ENCODE results near the gene CTRB2.
"Not testable (repeated sequence)": the region's sequence is repeated elsewhere in the genome, so short reads cannot be mapped to it uniquely, and the experiment has no call there.

CTRB2 gene

GRCh38 chr16:75206749-75207451, at the start of gene CTRB2:
CTRB2 (minus strand) TSS chr16:75207161; CDS start chr16:75207141, 20 bp downstream.
- no peak for DNase-seq

- no peak for DNase-seq
These were observed 49.2 kb upstream of the CTRB2 start for GRCh38 chr16:75256059-75256571.

DNA sequence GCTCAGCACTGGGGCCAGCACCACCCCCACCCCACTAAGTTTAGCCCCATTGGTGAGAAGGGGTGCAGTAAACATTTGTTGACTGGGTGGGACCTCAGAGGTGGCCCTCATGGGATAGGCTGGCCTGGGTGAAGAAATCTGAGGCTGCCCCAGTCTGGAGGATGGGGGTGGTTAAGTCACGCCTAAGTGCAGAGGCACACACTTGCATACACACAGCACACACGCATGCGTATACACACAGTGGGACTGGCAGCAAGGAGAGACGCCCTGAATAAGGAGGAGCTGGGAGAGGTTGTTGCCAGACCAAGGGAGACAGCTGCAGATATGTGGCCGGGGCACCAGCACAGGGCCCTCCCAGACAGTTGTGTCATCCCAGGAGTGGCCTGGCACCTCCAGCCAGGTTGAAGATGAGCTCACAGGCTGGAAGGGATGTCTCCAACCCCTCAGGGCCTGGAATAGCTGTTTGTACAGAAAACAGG, 47.4 kb upstream of the CTRB2 start:
- DNase-seq: no peak

- DNase-seq: no peak
These were observed 46.3 kb upstream of the CTRB2 start for GRCh38 chr16:75252946-75253911.

DNA sequence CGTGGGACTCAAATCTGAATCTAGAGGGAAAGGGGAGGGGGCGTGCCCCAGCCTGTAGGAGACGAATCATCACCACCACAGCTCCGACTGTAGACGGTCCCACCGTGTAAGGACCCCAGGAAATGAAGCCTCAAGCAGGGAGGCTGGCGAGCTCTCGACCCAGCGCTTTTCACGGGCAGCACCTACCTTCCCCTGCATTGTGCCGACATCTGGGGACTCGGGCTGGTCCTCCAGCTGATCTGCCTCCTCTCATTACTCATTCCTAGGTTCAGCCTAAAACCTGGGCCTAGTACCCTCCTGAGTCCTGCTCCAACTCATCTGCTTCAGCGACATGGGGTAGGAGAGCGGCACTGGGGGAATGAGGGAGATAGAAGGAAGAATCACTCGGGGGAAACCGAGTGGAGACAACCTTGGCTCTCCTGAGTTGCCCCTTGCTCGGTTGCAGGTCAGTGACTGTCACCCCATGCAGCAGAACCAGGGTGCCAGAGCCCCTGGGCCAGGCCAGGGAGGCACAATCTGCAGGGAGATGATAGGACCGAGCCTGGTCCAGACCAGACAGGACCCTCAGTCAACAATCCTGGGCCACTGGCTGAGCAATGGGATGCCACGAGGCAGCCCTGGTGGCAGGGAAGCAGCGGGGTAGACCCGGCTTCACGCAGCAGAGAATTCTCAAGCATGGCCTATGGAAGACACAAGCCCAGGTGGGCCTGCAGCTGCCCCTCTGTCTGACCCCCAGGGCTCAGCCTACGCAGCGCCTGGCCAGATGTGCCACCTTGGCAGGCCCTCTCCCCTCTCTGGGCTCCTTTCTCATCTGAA, 45.3 kb upstream of the CTRB2 start:
- DNase-seq: no peak

DNA sequence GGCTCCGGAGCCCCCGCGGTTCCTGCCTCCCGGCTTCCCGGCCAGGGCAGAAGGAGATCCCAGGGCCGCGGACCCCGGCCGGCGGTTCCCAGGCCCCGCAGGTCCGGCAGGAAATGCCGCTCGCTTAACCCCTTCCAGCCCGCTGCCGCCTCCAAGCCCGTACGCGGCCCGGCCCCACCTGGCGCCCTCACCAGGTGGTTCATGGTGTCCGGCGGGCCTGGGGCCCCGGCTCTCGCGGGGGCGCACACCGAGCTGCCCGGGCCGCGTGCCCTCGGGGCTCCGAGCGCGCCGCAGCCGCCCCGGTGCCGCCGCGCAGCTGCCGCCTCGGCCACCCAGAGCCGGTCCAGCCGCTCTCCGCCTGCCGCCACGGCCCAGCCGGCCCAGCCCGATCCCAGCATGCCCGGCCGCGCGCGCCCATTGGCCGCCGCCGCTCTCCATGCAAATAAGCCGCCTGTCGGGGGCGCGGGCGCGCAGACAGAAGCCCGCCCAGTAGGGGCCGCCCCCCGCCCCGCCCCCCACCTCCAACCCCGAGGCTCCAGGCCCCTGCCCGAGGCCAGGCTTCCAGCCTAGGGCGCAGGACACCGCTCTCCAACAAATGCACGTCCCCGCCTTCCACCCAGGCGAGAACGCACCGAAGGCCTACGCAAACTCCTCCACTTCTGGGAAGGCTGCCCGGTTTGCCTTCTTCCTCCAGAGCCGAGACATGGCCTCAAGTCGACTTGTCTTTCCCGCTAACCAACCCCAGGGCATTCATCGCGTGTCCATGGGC, 44.5 kb upstream of the CTRB2 start, which contains the start of gene BCAR1:
TSS of gene BCAR1 (minus strand) at position 345 of the 769 bp plus-strand sequence. CDS start at position 203, 142 bp downstream.
- DNase-seq: no peak

- DNase-seq: no peak
These were observed 43.9 kb upstream of the CTRB2 start for GRCh38 chr16:75250809-75251279.

- DNase-seq: no peak
These were observed 43.3 kb upstream of the CTRB2 start for GRCh38 chr16:75250089-75250808.

DNA sequence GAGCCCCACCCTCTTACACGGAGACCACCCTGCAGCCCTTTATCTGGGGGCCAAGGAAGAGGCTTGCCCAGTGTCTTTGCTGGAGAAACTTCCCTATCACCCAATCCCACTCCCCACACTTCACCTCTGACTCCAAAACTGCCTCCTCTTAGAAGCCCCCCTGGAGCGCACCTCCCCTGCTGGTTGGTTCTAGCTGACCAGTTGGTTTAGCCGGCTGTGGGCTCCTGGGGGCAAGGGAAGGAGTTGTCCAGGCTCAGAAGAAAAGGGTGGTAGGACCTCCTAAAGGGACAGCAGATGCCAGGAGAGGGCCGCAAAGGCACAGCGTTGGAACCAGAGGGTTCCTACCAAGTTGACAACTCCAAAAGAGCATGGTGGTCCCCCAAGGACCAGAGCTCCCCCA, 42.5 kb upstream of the CTRB2 start:
- no peak for DNase-seq

DNA sequence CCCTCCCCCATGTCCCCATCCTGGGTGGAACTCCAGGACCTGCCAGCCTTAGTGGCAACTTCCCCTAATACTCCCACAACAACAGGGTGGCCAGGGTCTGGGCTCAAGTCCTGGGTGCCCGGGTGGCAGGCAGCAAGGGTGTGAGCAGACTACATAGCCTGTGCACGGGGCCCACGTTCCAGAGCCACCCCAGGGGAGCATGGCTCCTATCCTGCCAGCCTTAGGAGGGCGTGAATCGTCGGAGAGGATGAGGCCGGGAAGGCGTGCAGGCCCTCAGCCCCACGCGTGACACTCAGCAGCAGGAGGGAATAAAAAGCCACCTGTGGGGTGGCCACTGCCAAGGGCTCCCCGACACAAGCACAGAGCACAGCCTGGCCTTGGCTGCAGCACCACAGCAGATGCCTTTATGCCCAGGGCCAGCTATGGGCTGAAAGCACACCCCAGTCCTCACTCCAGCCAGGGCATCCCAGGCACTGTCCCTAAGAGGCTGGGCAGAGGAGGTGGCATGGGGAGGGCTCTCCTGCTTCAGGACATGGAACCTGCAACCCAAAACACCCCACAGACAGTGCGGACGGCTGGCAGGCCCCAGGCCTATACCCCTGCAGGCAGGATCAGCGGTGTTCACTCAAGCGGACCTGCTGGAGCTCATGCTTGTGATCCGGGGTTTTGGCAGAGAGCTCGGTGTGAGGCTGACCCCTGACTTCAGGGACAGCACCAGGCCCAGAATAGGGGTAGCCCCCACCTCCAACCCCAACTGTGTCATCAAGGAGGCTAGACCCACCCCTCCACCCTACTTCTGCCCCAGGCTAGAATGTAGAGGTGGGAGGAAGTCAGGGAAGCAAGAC, 41.8 kb upstream of the CTRB2 start:
- no peak for DNase-seq

- DNase-seq: no peak
These were observed 41.2 kb upstream of the CTRB2 start for GRCh38 chr16:75248142-75248535.

- no peak for DNase-seq
These were observed 40.3 kb upstream of the CTRB2 start for GRCh38 chr16:75247249-75247648.

DNA sequence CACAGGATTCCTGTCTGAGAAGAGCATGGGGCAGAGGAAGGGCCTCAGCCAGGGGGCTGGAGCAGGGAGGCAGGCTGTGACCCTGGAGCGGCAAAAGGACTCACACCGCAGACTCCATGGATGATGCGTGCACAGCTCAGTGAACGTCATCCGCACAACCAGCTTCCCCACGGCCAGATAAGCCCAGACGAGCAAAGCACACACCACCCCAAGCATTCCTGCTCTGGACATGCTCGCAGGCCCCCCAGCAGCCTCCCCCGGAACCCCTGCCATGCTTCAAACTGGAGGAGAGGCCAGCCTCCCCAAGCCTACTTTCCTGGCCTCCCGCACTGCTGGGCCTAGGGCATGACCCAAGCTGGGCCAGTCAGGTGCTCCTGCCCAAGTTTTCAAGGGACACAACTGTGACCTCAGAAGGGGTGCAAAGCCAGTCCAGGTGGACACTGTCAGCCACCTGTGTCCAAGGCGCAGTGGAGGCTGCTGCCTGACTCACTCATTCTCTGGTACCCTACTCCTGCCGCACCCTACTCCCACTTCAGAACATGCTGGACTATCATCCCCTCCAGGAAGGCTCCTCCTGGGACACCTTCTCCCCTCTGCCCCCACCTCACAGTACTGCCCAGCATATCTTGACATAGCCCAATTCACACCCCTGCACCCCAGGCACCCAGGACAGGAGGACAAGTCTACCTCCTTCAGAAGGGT, 39.7 kb upstream of the CTRB2 start:
- no peak for DNase-seq

GRCh38 chr16:75244844-75245758, 38.1 kb upstream of the CTRB2 start:
- no peak for DNase-seq

DNA sequence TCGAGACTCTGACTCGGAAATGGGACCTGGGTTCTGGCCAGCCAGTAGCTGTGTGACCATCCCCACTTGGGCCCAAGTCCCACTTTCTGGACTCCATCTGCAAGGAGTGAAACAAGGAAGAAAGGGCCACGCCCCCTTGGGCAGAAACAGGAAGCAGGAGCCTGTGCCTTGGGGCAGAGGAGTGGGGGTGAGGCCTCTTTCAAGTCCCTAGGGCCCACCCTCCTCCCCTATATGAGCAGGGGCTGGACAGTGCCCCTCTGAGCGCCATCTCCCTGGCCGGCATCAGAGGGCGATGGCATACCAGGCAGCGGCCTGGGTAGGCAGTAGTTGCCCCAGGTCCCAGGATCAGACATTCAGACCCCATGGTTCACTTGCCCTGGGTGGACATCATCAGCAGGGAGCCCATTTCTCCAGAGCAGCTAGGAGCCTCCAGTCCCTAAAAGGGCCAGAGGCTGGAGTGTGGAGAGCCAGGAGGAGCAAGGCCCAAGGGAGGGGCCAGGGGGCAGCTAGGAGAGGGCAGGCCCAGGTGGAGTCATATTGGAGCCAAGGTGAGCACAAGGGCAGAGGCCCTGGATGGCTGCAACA, 37.4 kb upstream of the CTRB2 start:
- DNase-seq: no peak

- DNase-seq: no peak
These were observed 36.8 kb upstream of the CTRB2 start for GRCh38 chr16:75243667-75244224.

DNA sequence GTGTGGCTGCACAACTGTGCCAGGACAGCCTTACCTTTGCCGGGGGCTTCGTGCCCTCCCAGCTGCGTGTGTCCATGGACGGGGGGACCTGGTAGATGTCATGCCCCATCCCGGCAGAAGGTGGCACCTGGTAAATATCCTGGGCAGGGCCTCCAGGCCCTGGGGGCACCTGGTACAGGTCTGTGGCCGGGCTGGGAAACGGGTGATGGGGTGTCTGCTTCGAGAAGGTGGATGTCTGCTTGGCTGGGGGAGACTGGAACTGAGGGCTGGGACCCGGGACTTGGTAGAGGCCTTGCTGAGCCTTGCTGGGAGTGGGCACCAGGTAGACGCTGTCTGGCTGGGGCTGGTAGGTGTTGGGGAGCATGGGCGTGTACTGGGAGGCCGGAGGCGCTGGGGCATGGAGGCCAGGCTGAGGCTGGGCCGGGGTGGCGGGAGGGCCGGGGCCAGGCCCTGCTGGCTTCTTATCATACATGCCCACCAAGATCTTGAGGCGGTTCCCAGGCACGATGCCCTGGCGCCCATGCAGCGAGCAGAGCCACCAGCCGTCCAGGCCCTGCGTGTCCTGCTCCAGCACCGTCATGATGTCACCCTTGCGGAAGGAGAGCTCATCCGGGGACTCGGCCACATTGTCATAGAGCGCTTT, 35.6 kb upstream of the CTRB2 start:
- not testable (repeated sequence) for DNase-seq
